Mesenchymal stem cell (in vitro differentiated cells and primary cell): ENCODE measurements around the gene BTG2. TPM values are rescaled to one million over a fixed set of nuclear protein-coding genes. Genes with fewer than 3 reads are reported as not detected.

Experiments used
- DNase-seq: peaks from one replicate; pipeline ENCODE4 v3.0.0-alpha.2; 2013
- H2AFZ ChIP-seq: one replicate; pipeline ENCODE4 v1.6.1; 2013; ENCODE audit warnings: low read depth, mild to moderate bottlenecking, control low read depth, inconsistent platforms, low read length, moderate library complexity
- H2AK5ac ChIP-seq: 2 replicates; pipeline ENCODE4 v1.6.1; 2013; ENCODE audit warnings: low read length, moderate library complexity, mild to moderate bottlenecking, inconsistent platforms; ENCODE audit not compliant: severe bottlenecking
- H2BK120ac ChIP-seq: one replicate; pipeline ENCODE4 v1.6.1; 2013; ENCODE audit warnings: low read depth, mild to moderate bottlenecking, inconsistent platforms, low read length, moderate library complexity
- H2BK12ac ChIP-seq, 2 experiments: one replicate each; pipeline ENCODE4 v1.6.1; 2013; ENCODE audit warnings: inconsistent platforms in 2 of 2, low read length in 2 of 2, mild to moderate bottlenecking in 2 of 2, moderate library complexity in 2 of 2, control low read depth in 1 of 2
- H2BK15ac ChIP-seq: one replicate; pipeline ENCODE4 v1.6.1; 2013; ENCODE audit warnings: mild to moderate bottlenecking, low read depth, inconsistent platforms; ENCODE audit not compliant: poor library complexity, severe bottlenecking
- H2BK5ac ChIP-seq: 2 replicates; pipeline ENCODE4 v1.6.1; 2013; ENCODE audit warnings: low read depth, mild to moderate bottlenecking, low read length, control low read depth, inconsistent platforms; ENCODE audit not compliant: poor library complexity, severe bottlenecking
- H3K14ac ChIP-seq, 2 experiments: one replicate each; pipeline ENCODE4 v1.6.1; 2013; ENCODE audit warnings: inconsistent platforms in 2 of 2, low read length in 2 of 2, control low read depth in 1 of 2, mild to moderate bottlenecking in 1 of 2, moderate library complexity in 1 of 2
- H3K18ac ChIP-seq, 2 experiments: one replicate each; pipeline ENCODE4 v1.6.1; 2013; ENCODE audit warnings: inconsistent platforms in 2 of 2, low read length in 2 of 2, control low read depth in 1 of 2, low read depth in 1 of 2, mild to moderate bottlenecking in 1 of 2
- H3K23ac ChIP-seq, 2 experiments: one replicate each; pipeline ENCODE4 v1.6.1; 2013; ENCODE audit warnings: inconsistent platforms in 2 of 2, low read length in 2 of 2, mild to moderate bottlenecking in 2 of 2, moderate library complexity in 2 of 2, control low read depth in 1 of 2
- H3K27ac ChIP-seq: 2 replicates; pipeline ENCODE4 v1.5.1; 2013; ENCODE audit warnings: mild to moderate bottlenecking, moderate library complexity, low read length, control low read depth, inconsistent platforms; ENCODE audit not compliant: poor library complexity, severe bottlenecking
- H3K27me3 ChIP-seq, 2 experiments: 2 replicates each; pipeline versions ENCODE4 v1.6.1 to v1.7.0; 2013; ENCODE audit warnings: low read length in 2 of 2, mild to moderate bottlenecking in 2 of 2, moderate library complexity in 2 of 2, control low read depth in 1 of 2, inconsistent platforms in 1 of 2; ENCODE audit not compliant: control insufficient read depth in 1 of 2, insufficient read depth in 1 of 2
- H3K36me3 ChIP-seq, 2 experiments: 2 replicates each; pipeline versions ENCODE4 v1.6.1 to v1.7.0; 2013; ENCODE audit warnings: low read length in 2 of 2, control low read depth in 1 of 2, inconsistent platforms in 1 of 2, low read depth in 1 of 2, mild to moderate bottlenecking in 1 of 2; ENCODE audit not compliant: insufficient read depth in 2 of 2, control insufficient read depth in 1 of 2
- H3K4ac ChIP-seq, 2 experiments: one replicate each; pipeline ENCODE4 v1.6.1; 2013; ENCODE audit warnings: inconsistent platforms in 2 of 2, low read length in 2 of 2, mild to moderate bottlenecking in 2 of 2, moderate library complexity in 2 of 2, control low read depth in 1 of 2, low read depth in 1 of 2
- H3K4me1 ChIP-seq: 2 replicates; pipeline ENCODE4 v1.6.1; 2013; ENCODE audit warnings: low read depth, low read length, control low read depth; ENCODE audit not compliant: control insufficient read depth, insufficient read depth
- H3K4me2 ChIP-seq: 2 replicates; pipeline ENCODE4 v1.6.1; 2013; ENCODE audit warnings: low read length, mild to moderate bottlenecking, inconsistent platforms; ENCODE audit not compliant: poor library complexity, severe bottlenecking
- H3K4me3 ChIP-seq, 2 experiments: 2 replicates each; pipeline versions ENCODE4 v1.5.1 to v1.7.0; 2013; ENCODE audit warnings: low read length in 2 of 2, mild to moderate bottlenecking in 2 of 2, control low read depth in 1 of 2, low read depth in 1 of 2; ENCODE audit not compliant: insufficient read depth in 1 of 2
- H3K79me1 ChIP-seq: replicated peaks from 2 replicates; pipeline ENCODE4 v1.6.1; 2013; ENCODE audit warnings: mild to moderate bottlenecking, control low read depth, low read length, inconsistent platforms; ENCODE audit not compliant: poor library complexity, severe bottlenecking
- H3K9ac ChIP-seq: 2 replicates; pipeline ENCODE4 v1.7.0; 2013; ENCODE audit warnings: mild to moderate bottlenecking, low read length, moderate library complexity
- H3K9me3 ChIP-seq: 2 replicates; pipeline ENCODE4 v1.7.0; 2013; ENCODE audit warnings: mild to moderate bottlenecking, low read length; ENCODE audit not compliant: control insufficient read depth
- H4K8ac ChIP-seq: one replicate; pipeline ENCODE4 v1.6.1; 2013; ENCODE audit warnings: inconsistent platforms, mild to moderate bottlenecking, low read length, moderate library complexity
- H4K91ac ChIP-seq: one replicate; pipeline ENCODE4 v1.6.1; 2013; ENCODE audit warnings: mild to moderate bottlenecking, low read length, inconsistent platforms
- WGBS: methylation state at CpG from one replicate; pipeline ENCODE4 v1.1.7; 2013; ENCODE audit warnings: mixed read lengths; 5-methylcytosine and 5-hydroxymethylcytosine counted together
- small RNA-seq: library from polyadenylated mRNA; stranded (forward); fragments of <200 nt; extraction: miRNeasy Mini kit (QIAGEN cat#:217004); gene quantifications from one replicate; pipeline ENCODE3, GENCODE V24; 2013; ENCODE audit warnings: low read depth

BTG2 gene

GRCh38 chr1:203354246-203354645, 48.9 kb downstream of the BTG2 start:
- Histone ChIP-seq H2BK12ac (peak overlapping the region; percentile 29 to 80), H3K27me3 (peaks cover 4 to 70% of the 10 kb centered on the region in 2 experiments), H3K4me3 (no peak overlapping the region), H4K8ac (no peak overlapping the region), H3K27ac (no peak overlapping the region), H3K9ac (no peak overlapping the region), H3K4ac (no peak overlapping the region), H3K23ac (no peak overlapping the region), H2BK15ac (peak overlapping the region; percentile 55), H3K79me1 (no peaks in the 10 kb centered on the region), H3K4me1 (no peaks in the 10 kb centered on the region), H4K91ac (peak overlapping the region; percentile 37), H3K4me2 (no peak overlapping the region), H2AFZ (no peak overlapping the region), H3K9me3 (no peaks in the 10 kb centered on the region), H3K36me3 (peaks cover 0 to under 1% of the 10 kb centered on the region in 2 experiments), H2BK120ac (peak overlapping the region; percentile 45), H2AK5ac (no peak overlapping the region), H3K14ac (no peak overlapping the region), H3K18ac (peak overlapping the region in 1 of 2 experiments; percentile 80), H2BK5ac (no peak overlapping the region)
- WGBS, result 0% methylated on average over 1 of the region's 2 CpGs
- peak; percentile 87 for DNase-seq

GRCh38 chr1:203359010-203359571, 53.8 kb downstream of the BTG2 start:
- Histone ChIP-seq H2BK5ac (no peak overlapping the region), H4K8ac (no peak overlapping the region), H3K4me1 (no peaks in the 10 kb centered on the region), H4K91ac (no peak overlapping the region), H3K9me3 (no peaks in the 10 kb centered on the region), H3K18ac (peak overlapping the region in 1 of 2 experiments; percentile 21), H3K4ac (no peak overlapping the region), H2AFZ (no peak overlapping the region), H3K27me3 (peaks cover 4 to 76% of the 10 kb centered on the region in 2 experiments), H3K79me1 (no peaks in the 10 kb centered on the region), H3K27ac (no peak overlapping the region), H2BK120ac (no peak overlapping the region), H2BK12ac (no peak overlapping the region), H2BK15ac (no peak overlapping the region), H3K36me3 (no peaks in the 10 kb centered on the region), H2AK5ac (no peak overlapping the region), H3K4me3 (no peak overlapping the region), H3K4me2 (no peak overlapping the region), H3K9ac (peak overlapping the region; percentile 18), H3K23ac (no peak overlapping the region), H3K14ac (peak overlapping the region in 1 of 2 experiments; percentile 14)
- peak; percentile 27 for DNase-seq

Small RNA genes lying within 50 kb of the gene (small RNA-seq; reads per million reads assigned to genes)
- not detected for gene AL359837.1
- not detected for gene RNU6-487P
